Measurements from ENCODE around the gene KXD1.
"Not testable (repeated sequence)": the region's sequence is repeated elsewhere in the genome, so short reads cannot be mapped to it uniquely, and the experiment has no call there.

Gene KXD1

DNA sequence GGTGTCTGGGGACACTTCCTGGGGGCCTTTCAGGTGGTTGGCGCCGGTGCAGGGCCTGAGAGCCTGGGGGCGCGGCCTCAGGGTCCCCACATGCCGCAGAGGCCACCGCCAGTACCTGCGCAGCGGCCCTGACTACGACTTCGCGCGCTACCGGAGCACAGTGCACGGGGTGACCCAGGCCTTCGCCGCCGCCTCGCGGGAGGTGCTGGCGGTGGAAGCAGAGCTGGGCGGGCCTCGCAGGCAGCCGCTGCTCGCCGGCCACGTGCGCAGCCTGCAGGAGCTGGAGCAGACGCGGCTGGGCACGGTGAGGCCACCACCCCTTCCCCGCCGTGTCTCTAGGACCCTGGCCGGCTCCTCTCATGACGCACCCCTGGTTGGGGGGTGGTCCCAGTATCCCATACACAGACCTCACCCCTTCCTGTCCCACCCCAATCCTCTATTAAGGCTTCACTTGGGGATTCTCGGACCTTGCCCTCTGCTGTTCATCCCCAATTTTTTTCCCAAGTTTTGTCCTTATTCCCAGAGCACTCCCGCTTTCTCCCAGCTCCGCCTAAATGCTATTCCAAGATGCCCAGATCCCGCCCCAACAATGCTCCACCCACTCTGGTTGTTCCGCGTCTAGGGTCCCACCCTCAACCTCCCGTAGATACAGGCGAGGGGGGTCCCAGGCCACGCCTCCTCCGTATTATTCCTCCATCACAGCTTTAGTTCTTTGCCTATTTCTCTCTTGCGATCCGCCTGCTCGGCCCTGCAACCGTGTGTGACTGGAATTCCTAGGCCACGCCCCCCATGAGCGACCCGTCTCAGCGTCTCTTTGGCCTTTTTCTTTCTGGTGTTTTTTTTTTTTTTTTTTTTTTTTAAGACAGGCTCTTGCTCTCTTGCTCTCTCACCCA lies 32.0 kb downstream of the KXD1 start:
- peak overlapping the region; percentile 78 for H3K4me3 ChIP-seq (ENCODE audit: low read depth, low read length)
- TF ChIP-seq CTCF (conservative IDR thresholded peaks at IDR 0.05; ENCODE audit: low read depth, low read length), result peak; percentile 19
- DNase-seq (ENCODE audit: low read depth), result peak; percentile 68

DNA sequence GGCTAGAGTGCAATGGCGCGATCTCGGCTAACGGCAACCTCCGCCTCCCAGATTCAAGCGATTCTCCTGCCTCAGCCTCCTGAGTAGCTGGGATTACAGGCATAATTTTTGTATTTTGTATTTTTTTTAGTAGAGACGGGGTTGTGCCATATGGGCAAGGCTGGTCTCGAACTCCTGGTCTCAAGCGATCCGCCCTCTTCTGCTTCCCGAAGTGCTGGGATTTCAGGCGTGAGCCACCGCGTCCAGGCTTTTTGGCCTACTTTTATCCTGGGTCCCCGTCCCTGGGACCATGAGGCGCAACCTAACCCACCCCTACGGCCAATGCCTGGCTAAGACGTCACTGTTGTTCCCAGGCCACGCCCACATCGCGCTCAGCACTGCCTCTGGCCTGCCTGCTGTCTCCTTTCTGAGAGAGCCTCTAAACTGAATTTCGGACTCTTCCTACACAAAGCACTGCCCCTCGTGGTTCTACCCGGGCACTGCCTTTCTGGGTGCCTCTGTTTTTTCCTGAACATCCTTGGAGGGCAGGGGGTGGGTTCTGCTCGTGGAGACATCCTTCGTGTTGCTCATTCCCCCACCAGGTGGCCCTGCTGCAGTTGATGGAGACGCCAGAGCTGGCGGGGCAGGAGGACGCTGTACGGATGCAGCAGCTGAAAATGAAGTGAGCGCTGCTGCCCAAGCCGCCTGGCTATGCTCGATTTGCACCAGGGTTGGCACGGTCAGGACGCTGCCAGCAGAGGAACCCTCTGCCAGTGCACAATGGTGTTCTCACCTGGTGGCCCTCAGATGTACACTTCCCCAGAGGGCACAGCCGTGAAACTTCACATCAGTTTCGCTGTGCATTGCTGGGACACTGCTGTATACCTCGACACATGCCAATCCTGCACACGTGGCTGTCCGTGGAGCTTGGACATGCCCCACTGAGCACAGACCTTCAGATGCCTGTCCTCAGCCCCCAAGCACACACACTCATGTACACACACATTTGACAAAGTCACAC lies 32.9 kb downstream of the KXD1 start:
- DNase-seq (ENCODE audit: low read depth), result peak; percentile 87
- peak overlapping the region; percentile 78 for H3K4me3 ChIP-seq (ENCODE audit: low read depth, low read length)
- peak; percentile 64 for TF ChIP-seq CTCF (conservative IDR thresholded peaks at IDR 0.05; ENCODE audit: low read depth, low read length)

DNA sequence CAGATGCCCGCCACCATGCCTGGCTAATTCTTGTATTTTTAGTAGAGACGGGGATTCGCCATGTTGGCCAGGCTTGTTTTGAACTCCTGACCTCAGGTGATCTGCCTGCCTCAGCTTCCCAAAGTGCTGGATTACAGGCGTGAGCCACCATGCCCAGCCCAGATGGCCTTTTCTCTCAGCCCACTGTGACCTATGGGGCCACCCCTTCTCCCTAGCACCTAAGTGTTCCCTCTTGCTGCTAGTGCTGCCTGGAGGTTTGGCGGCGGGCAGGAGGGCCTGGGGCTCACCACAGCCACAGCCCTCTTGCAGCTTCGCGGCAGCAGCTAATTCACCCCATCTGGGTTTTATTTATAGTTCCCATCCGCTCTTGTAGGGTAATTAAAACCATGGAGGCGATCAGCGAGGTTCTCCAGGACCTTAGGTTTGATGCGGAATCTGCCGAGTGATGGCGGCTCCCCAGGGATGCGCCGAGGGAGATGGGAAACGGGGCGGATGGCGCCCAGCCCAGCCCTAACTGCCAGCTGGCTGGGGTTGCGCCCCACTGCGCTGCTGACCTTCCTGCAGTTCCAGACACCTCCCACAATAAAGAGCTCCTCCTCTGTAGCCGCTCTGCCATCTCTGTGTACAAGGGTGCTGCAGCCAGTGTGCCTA lies 34.2 kb downstream of the KXD1 start:
- no peak overlapping the region for H3K4me3 ChIP-seq (ENCODE audit: low read depth, low read length)
- TF ChIP-seq CTCF (conservative IDR thresholded peaks at IDR 0.05; ENCODE audit: low read depth, low read length), result no peak
- no peak for DNase-seq (ENCODE audit: low read depth)

DNA sequence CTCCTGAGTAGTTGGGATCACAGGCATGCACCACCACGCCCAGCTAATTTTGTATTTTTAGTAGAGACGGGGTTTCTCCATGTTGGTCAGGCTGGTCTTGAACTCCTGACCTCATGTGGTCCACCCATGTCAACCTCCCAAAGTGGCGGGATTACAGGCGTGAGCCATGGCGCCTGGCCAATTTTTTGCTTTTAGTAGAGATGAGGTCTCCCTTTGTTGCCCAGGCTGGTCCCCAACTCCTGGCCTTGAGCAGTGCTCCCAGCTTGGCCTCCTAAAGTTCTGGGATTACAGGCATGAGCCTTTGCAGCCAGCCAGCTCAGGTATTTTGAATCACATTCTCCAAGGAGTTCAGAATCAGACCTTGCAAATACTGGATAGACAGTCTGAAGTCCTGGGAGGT lies 35.1 kb downstream of the KXD1 start:
- not testable (repeated sequence) for H3K4me3 ChIP-seq (ENCODE audit: low read depth, low read length); DNase-seq (ENCODE audit: low read depth)

- no peak overlapping the region for H3K4me3 ChIP-seq (ENCODE audit: low read depth, low read length)
- no peak for DNase-seq (ENCODE audit: low read depth)
- TF ChIP-seq CTCF (conservative IDR thresholded peaks at IDR 0.05; ENCODE audit: low read depth, low read length), result no peak
Measured at GRCh38 chr19:18593367-18594095, 35.9 kb downstream of the KXD1 start.

DNA sequence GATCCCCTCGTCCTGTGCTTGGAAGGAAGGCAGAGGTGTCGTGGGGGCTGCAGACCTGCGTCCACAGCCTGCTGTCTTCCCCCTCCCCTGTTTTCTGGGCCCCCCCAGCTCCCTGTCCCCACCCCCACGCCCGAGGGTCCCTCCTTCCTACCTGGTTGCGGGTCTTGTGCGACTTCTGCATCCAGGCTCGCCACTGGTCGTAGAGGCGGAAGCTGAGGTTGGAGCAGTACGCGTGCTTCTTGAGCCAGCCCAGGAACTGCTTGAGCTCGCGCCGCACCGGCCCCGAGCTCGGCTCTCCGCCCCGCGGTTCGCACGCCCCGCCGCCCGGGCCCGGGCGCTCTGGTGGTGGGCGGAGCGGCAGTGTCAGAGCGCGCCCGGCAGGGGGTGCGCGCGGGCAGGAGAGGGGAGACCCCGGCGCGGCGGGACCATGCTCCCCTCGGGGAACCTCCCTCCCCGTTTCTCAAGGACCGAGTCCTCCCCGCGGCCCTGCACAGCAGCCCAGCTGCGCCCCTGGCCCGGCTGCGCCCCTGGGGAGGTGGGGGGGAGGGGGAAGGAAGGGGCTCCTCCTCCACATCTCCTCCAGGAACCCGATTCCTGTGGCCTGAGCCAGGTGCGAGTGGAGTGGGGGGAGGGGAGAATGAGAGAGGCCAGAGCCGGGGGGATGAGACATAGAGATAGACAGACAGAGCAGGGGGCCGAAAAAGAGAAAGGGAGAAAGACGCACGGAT lies 36.6 kb downstream of the KXD1 start:
- peak; percentile 54 for TF ChIP-seq CTCF (conservative IDR thresholded peaks at IDR 0.05; ENCODE audit: low read depth, low read length)
- peak overlapping the region; percentile 32 for H3K4me3 ChIP-seq (ENCODE audit: low read depth, low read length)
- DNase-seq (ENCODE audit: low read depth), result peak; percentile 85
